Measurements from ENCODE around the gene RPH3AL. TPM values are rescaled to one million over a fixed set of nuclear protein-coding genes. Genes with fewer than 3 reads are reported as not detected.

The RPH3AL gene
- total and polyA plus RNA-seq, 2 donors, result 2.6 to 3.2 TPM

GRCh38 chr17:193841-194806 is 158.5 kb downstream of the RPH3AL start:
- no peaks in the 10 kb centered on the region for H3K36me3 ChIP-seq (ENCODE audit: control insufficient read depth in 2 of 2, insufficient read depth in 2 of 2, low read length in 1 of 2)
- H3K27ac ChIP-seq (ENCODE audit: low read depth in 1 of 2, low read length in 1 of 2), result no peak overlapping the region
- DNase-seq (ENCODE audit: low read depth in 6 of 9, low spot score in 9 of 9), result no peak
- 81% methylated on average over 31 of the region's 31 CpGs for WGBS
- no peak overlapping the region for H3K4me3 ChIP-seq (ENCODE audit: low read length in 2 of 2)
- H3K4me1 ChIP-seq (ENCODE audit: control insufficient read depth in 2 of 2, insufficient read depth in 2 of 2, low read length in 2 of 2), result no peaks in the 10 kb centered on the region
- H3K27me3 ChIP-seq (ENCODE audit: control insufficient read depth in 2 of 2, insufficient read depth in 1 of 2, low read length in 1 of 2), result no peaks in the 10 kb centered on the region
- H3K9me3 ChIP-seq (ENCODE audit: control insufficient read depth in 2 of 2, insufficient read depth in 1 of 2, low read length in 1 of 2), result peaks cover 1 to 28% of the 10 kb centered on the region in 2 donors

- Histone ChIP-seq H3K27ac (ENCODE audit: low read depth in 1 of 2, low read length in 1 of 2) (no peak overlapping the region), H3K9me3 (ENCODE audit: control insufficient read depth in 2 of 2, insufficient read depth in 1 of 2, low read length in 1 of 2) (peaks cover 1 to 27% of the 10 kb centered on the region in 2 donors), H3K4me1 (ENCODE audit: control insufficient read depth in 2 of 2, insufficient read depth in 2 of 2, low read length in 2 of 2) (no peaks in the 10 kb centered on the region), H3K4me3 (ENCODE audit: low read length in 2 of 2) (no peak overlapping the region), H3K36me3 (ENCODE audit: control insufficient read depth in 2 of 2, insufficient read depth in 2 of 2, low read length in 1 of 2) (no peaks in the 10 kb centered on the region), H3K27me3 (ENCODE audit: control insufficient read depth in 2 of 2, insufficient read depth in 1 of 2, low read length in 1 of 2) (no peaks in the 10 kb centered on the region)
- no peak for DNase-seq (ENCODE audit: low read depth in 6 of 9, low spot score in 9 of 9)
- 96% methylated on average over 8 of the region's 8 CpGs for WGBS
These were observed 159.2 kb downstream of the RPH3AL start for GRCh38 chr17:193426-193810.

GRCh38 chr17:192666-193425 is 159.8 kb downstream of the RPH3AL start:
- DNase-seq (ENCODE audit: low read depth in 6 of 9, low spot score in 9 of 9), result no peak
- WGBS, result 75% methylated on average over 21 of the region's 21 CpGs

GRCh38 chr17:189444-189843 is 163.2 kb downstream of the RPH3AL start:
- no peak for DNase-seq (ENCODE audit: low read depth in 6 of 9, low spot score in 9 of 9)
- H3K27me3 ChIP-seq (ENCODE audit: control insufficient read depth in 2 of 2, insufficient read depth in 1 of 2, low read length in 1 of 2), result peaks cover 0 to 10% of the 10 kb centered on the region in 2 donors
- no peaks in the 10 kb centered on the region for H3K4me1 ChIP-seq (ENCODE audit: control insufficient read depth in 2 of 2, insufficient read depth in 2 of 2, low read length in 2 of 2)
- H3K4me3 ChIP-seq (ENCODE audit: low read length in 2 of 2), result no peak overlapping the region
- H3K36me3 ChIP-seq (ENCODE audit: control insufficient read depth in 2 of 2, insufficient read depth in 2 of 2, low read length in 1 of 2), result no peaks in the 10 kb centered on the region
- no peak overlapping the region for H3K27ac ChIP-seq (ENCODE audit: low read depth in 1 of 2, low read length in 1 of 2)
- 90% methylated on average over 7 of the region's 7 CpGs for WGBS
- peaks cover 0 to 15% of the 10 kb centered on the region in 2 donors for H3K9me3 ChIP-seq (ENCODE audit: control insufficient read depth in 2 of 2, insufficient read depth in 1 of 2, low read length in 1 of 2)

More at GRCh38 chr17:192666-193425, 159.8 kb downstream of the RPH3AL start:
- no peaks in the 10 kb centered on the region for H3K27me3 ChIP-seq (ENCODE audit: control insufficient read depth in 2 of 2, insufficient read depth in 1 of 2, low read length in 1 of 2)
- H3K36me3 ChIP-seq (ENCODE audit: control insufficient read depth in 2 of 2, insufficient read depth in 2 of 2, low read length in 1 of 2), result no peaks in the 10 kb centered on the region
- no peak overlapping the region for H3K27ac ChIP-seq (ENCODE audit: low read depth in 1 of 2, low read length in 1 of 2)
- H3K4me1 ChIP-seq (ENCODE audit: control insufficient read depth in 2 of 2, insufficient read depth in 2 of 2, low read length in 2 of 2), result no peaks in the 10 kb centered on the region
- no peak overlapping the region for H3K4me3 ChIP-seq (ENCODE audit: low read length in 2 of 2)
- H3K9me3 ChIP-seq (ENCODE audit: control insufficient read depth in 2 of 2, insufficient read depth in 1 of 2, low read length in 1 of 2), result peaks cover 0 to 21% of the 10 kb centered on the region in 2 donors

- Histone ChIP-seq H3K27me3 (ENCODE audit: control insufficient read depth in 2 of 2, insufficient read depth in 1 of 2, low read length in 1 of 2) (peaks cover 3 to 33% of the 10 kb centered on the region in 2 donors), H3K27ac (ENCODE audit: low read depth in 1 of 2, low read length in 1 of 2) (no peak overlapping the region), H3K36me3 (ENCODE audit: control insufficient read depth in 2 of 2, insufficient read depth in 2 of 2, low read length in 1 of 2) (no peaks in the 10 kb centered on the region), H3K4me1 (ENCODE audit: control insufficient read depth in 2 of 2, insufficient read depth in 2 of 2, low read length in 2 of 2) (no peaks in the 10 kb centered on the region), H3K4me3 (ENCODE audit: low read length in 2 of 2) (no peak overlapping the region), H3K9me3 (ENCODE audit: control insufficient read depth in 2 of 2, insufficient read depth in 1 of 2, low read length in 1 of 2) (no peaks in the 10 kb centered on the region)
- 92% methylated on average over 2 of the region's 2 CpGs for WGBS
- no peak for DNase-seq (ENCODE audit: low read depth in 6 of 9, low spot score in 9 of 9)
These were observed 165.5 kb downstream of the RPH3AL start for GRCh38 chr17:187130-187529.

GRCh38 chr17:185445-186138 is 167.0 kb downstream of the RPH3AL start:
- Histone ChIP-seq H3K27me3 (ENCODE audit: control insufficient read depth in 2 of 2, insufficient read depth in 1 of 2, low read length in 1 of 2) (peaks cover 18 to 42% of the 10 kb centered on the region in 2 donors), H3K36me3 (ENCODE audit: control insufficient read depth in 2 of 2, insufficient read depth in 2 of 2, low read length in 1 of 2) (no peaks in the 10 kb centered on the region), H3K4me3 (ENCODE audit: low read length in 2 of 2) (no peak overlapping the region), H3K9me3 (ENCODE audit: control insufficient read depth in 2 of 2, insufficient read depth in 1 of 2, low read length in 1 of 2) (no peaks in the 10 kb centered on the region), H3K4me1 (ENCODE audit: control insufficient read depth in 2 of 2, insufficient read depth in 2 of 2, low read length in 2 of 2) (peaks cover 0 to 2% of the 10 kb centered on the region in 2 donors), H3K27ac (ENCODE audit: low read depth in 1 of 2, low read length in 1 of 2) (no peak overlapping the region)
- no peak for DNase-seq (ENCODE audit: low read depth in 6 of 9, low spot score in 9 of 9)
- WGBS, result 72% methylated on average over 14 of the region's 14 CpGs

GRCh38 chr17:183021-183420 is 169.6 kb downstream of the RPH3AL start:
- Histone ChIP-seq H3K9me3 (ENCODE audit: control insufficient read depth in 2 of 2, insufficient read depth in 1 of 2, low read length in 1 of 2) (no peaks in the 10 kb centered on the region), H3K4me3 (ENCODE audit: low read length in 2 of 2) (no peak overlapping the region), H3K36me3 (ENCODE audit: control insufficient read depth in 2 of 2, insufficient read depth in 2 of 2, low read length in 1 of 2) (no peaks in the 10 kb centered on the region), H3K27me3 (ENCODE audit: control insufficient read depth in 2 of 2, insufficient read depth in 1 of 2, low read length in 1 of 2) (peaks cover 38 to 66% of the 10 kb centered on the region in 2 donors), H3K4me1 (ENCODE audit: control insufficient read depth in 2 of 2, insufficient read depth in 2 of 2, low read length in 2 of 2) (peaks cover 0 to 2% of the 10 kb centered on the region in 2 donors), H3K27ac (ENCODE audit: low read depth in 1 of 2, low read length in 1 of 2) (no peak overlapping the region)
- WGBS, result 95% methylated on average over 8 of the region's 8 CpGs
- no peak for DNase-seq (ENCODE audit: low read depth in 6 of 9, low spot score in 9 of 9)

DNA sequence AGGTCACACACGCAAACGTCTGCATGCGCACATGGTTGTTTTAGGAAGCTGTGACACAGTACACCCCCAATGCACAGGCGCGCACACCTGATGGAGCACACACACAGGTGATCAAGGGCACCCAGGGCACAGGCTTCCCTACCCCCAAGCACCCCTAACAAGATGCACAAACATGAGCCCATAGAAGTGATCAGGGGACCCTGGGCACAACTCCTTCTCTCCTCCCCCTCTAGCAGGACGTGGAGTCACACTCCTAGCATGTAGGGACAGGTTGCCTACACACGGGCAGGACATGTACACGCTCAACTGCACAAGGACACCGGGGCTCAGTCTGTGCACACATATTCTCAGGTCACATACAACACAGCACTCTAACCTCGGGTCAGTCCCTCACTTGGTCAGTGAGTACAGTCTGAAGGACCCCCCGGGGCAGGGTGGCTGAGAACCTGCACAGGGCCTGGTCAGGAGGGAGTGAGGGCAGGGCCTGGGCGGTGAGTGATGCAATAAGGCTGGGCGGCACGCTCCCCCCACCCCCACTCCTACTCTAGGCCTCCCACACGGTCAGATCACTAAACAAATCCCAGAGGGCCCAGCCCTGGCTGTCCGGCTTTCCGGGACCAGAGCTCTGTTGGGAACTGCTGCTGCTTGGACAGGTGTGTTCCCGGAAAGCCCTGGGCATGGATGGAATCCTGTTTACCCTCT is 170.4 kb downstream of the RPH3AL start:
- no peak overlapping the region for H3K27ac ChIP-seq (ENCODE audit: low read depth in 1 of 2, low read length in 1 of 2)
- H3K4me3 ChIP-seq (ENCODE audit: low read length in 2 of 2), result no peak overlapping the region
- H3K4me1 ChIP-seq (ENCODE audit: control insufficient read depth in 2 of 2, insufficient read depth in 2 of 2, low read length in 2 of 2), result peaks cover 0 to 2% of the 10 kb centered on the region in 2 donors
- peaks cover 38 to 73% of the 10 kb centered on the region in 2 donors for H3K27me3 ChIP-seq (ENCODE audit: control insufficient read depth in 2 of 2, insufficient read depth in 1 of 2, low read length in 1 of 2)
- no peaks in the 10 kb centered on the region for H3K9me3 ChIP-seq (ENCODE audit: control insufficient read depth in 2 of 2, insufficient read depth in 1 of 2, low read length in 1 of 2)
- no peak for DNase-seq (ENCODE audit: low read depth in 6 of 9, low spot score in 9 of 9)
- H3K36me3 ChIP-seq (ENCODE audit: control insufficient read depth in 2 of 2, insufficient read depth in 2 of 2, low read length in 1 of 2), result no peaks in the 10 kb centered on the region
- WGBS, result 84% methylated on average over 18 of the region's 18 CpGs
